22Rv1 (cell line): ENCODE results near the gene GIMD1.
"Not testable (repeated sequence)": the region's sequence is repeated elsewhere in the genome, so short reads cannot be mapped to it uniquely, and the experiment has no call there.

Source experiments
- CTCF ChIP-seq: fragments of 450-650 bp; IDR thresholded peaks from 2 replicates; pipeline ENCODE4 v1.5.1; 2017; ENCODE audit warnings: mild to moderate bottlenecking
- ZFX ChIP-seq: fragments of 450-650 bp; IDR thresholded peaks from 2 replicates; pipeline ENCODE4 v1.6.1; 2017; ENCODE audit warnings: antibody characterized with exemption, borderline replicate concordance

- TF ChIP-seq CTCF, ZFX: not testable (repeated sequence)
Measured at GRCh38 chr4:106321814-106322213, 46.8 kb downstream of the GIMD1 start.
